Mesodermal cell (in vitro differentiated cells): Measurements from ENCODE around the gene FABP2.
"Not testable (repeated sequence)": the region's sequence is repeated elsewhere in the genome, so short reads cannot be mapped to it uniquely, and the experiment has no call there.

ENCODE experiments used
- H3K27ac ChIP-seq: 2 replicates; pipeline ENCODE4 v1.7.0; 2013; ENCODE audit warnings: mild to moderate bottlenecking, low read depth, low read length, moderate library complexity; ENCODE audit not compliant: severe bottlenecking
- H3K36me3 ChIP-seq: 2 replicates; pipeline ENCODE4 v1.7.1; 2013; ENCODE audit warnings: mild to moderate bottlenecking, low read length, moderate library complexity; ENCODE audit not compliant: control insufficient read depth, insufficient read depth
- H3K4me1 ChIP-seq: one replicate; pipeline ENCODE4 v1.7.1; 2013; ENCODE audit warnings: mild to moderate bottlenecking, low read length; ENCODE audit not compliant: insufficient read depth, control insufficient read depth, poor library complexity, severe bottlenecking
- H3K4me3 ChIP-seq: 2 replicates; pipeline ENCODE4 v1.7.0; 2013; ENCODE audit warnings: low read length, control low read depth, mild to moderate bottlenecking; ENCODE audit not compliant: insufficient read depth, poor library complexity, severe bottlenecking; ENCODE audit errors: extremely low read depth
- H3K9me3 ChIP-seq: 2 replicates; pipeline ENCODE4 v1.7.1; 2013; ENCODE audit warnings: mild to moderate bottlenecking, low read length, moderate library complexity; ENCODE audit not compliant: control insufficient read depth
- WGBS, 2 experiments: methylation state at CpG; one replicate each; pipeline ENCODE4 v1.1.5; 2013; ENCODE audit warnings: missing lambda C conversion rate in 2 of 2; ENCODE audit not compliant: insufficient coverage in 2 of 2; 5-methylcytosine and 5-hydroxymethylcytosine counted together

FABP2 gene

GRCh38 chr4:119348169-119348568, 26.2 kb upstream of the FABP2 start:
- H3K4me1 ChIP-seq, H3K4me3 ChIP-seq, H3K27ac ChIP-seq, H3K36me3 ChIP-seq, H3K9me3 ChIP-seq: not testable (repeated sequence)
- no CpG with 5 or more reads among the region's 1 CpG for WGBS, 2 experiments

GRCh38 chr4:119343293-119343692, 21.4 kb upstream of the FABP2 start:
- not testable (repeated sequence) for H3K9me3 ChIP-seq, H3K4me1 ChIP-seq, H3K4me3 ChIP-seq, H3K27ac ChIP-seq, H3K36me3 ChIP-seq
- no CpG with 5 or more reads among the region's 2 CpGs for WGBS, 2 experiments

DNA sequence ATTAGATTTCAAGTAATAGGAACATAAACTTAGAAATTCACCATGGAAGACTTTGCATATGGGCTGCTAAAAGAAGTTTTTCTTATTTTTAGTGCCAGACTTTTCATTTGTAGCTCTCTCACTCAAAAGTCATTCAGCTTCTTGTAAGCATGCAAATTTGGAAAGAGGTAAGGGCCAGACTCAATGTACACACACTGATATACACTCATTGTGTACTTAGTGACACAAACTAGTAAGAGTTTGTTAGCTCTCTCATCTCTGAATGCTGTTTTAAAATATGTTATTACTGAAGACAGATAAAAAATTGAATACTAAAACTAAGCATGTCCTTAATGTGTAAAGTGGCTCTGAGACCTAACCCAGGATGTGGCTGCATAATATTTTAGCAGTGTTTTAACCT, 18.0 kb upstream of the FABP2 start:
- not testable (repeated sequence) for H3K27ac ChIP-seq, H3K4me3 ChIP-seq, H3K36me3 ChIP-seq, H3K4me1 ChIP-seq, H3K9me3 ChIP-seq

GRCh38 chr4:119337010-119337409, 15.1 kb upstream of the FABP2 start:
- no peaks in the 10 kb centered on the region for H3K36me3 ChIP-seq
- no CpG with 5 or more reads among the region's 1 CpG for WGBS, 2 experiments
- no peaks in the 10 kb centered on the region for H3K4me1 ChIP-seq
- H3K4me3 ChIP-seq = no peak overlapping the region
- H3K9me3 ChIP-seq = no peaks in the 10 kb centered on the region
- no peak overlapping the region for H3K27ac ChIP-seq

DNA sequence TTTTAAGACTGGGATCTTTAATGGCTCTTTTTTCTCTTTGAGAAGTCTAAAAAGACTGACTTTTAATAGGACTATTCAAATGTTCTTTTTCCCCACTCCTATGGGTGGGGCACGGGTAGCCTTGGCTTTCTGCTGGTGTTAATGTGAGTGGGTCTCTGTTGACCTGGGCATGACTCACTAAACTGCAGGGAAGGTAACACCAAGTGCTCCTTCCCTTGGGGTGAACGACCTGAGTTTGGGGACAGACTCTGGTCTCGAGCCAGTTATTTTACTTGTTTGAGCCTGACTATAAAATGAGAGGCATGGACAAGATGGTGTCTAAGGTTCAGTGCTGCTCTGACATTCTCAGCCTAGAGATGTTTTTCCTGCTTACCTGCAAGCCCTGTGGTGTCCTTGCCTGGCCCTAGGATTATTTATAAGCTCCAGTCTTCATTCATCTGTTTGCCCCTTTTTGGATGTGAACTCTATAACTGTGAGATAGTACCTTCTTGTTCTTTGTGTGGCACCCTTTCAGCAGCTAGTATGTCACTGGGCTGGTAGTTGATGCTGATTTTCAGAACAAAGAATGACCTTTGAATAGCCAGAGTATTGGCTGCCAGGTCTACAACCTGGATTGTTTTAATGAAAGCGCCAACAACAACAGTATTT, 14.5 kb upstream of the FABP2 start:
- 75% methylated on average over 3 of the region's 4 CpGs; no CpG with 5 or more reads in 1 of the 2 experiments for WGBS, 2 experiments
- H3K4me3 ChIP-seq, H3K36me3 ChIP-seq, H3K27ac ChIP-seq, H3K9me3 ChIP-seq, H3K4me1 ChIP-seq: not testable (repeated sequence)

GRCh38 chr4:119329835-119330620, 8.1 kb upstream of the FABP2 start:
- 89 to 97% methylated on average over 1 to 2 of the region's 2 CpGs for WGBS, 2 experiments
- Histone ChIP-seq H3K27ac (no peak overlapping the region), H3K9me3 (no peaks in the 10 kb centered on the region), H3K36me3 (no peaks in the 10 kb centered on the region), H3K4me1 (no peaks in the 10 kb centered on the region), H3K4me3 (no peak overlapping the region)

GRCh38 chr4:119328695-119329094, 6.8 kb upstream of the FABP2 start:
- no peaks in the 10 kb centered on the region for H3K36me3 ChIP-seq
- no peaks in the 10 kb centered on the region for H3K9me3 ChIP-seq
- no peak overlapping the region for H3K27ac ChIP-seq
- no peak overlapping the region for H3K4me3 ChIP-seq
- 50 to 78% methylated on average over 1 of the region's 2 CpGs for WGBS, 2 experiments
- no peaks in the 10 kb centered on the region for H3K4me1 ChIP-seq

DNA sequence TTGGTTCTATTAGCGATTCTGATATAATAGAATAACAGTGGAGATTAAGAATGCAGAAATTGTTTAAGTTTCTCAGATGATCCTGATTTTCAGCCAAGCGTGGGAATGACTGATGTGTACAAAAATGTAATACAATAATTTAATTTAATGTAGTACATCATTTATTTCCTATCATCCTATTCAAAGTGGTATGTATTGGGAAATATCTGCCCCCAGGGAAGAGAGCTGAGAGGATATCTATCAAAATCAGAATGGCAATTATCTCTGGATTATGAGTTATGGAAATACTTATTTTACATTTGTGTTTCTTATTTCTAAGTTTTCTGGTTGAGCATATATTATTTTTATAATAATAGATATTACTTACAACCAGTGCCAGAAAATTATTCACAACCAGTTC, 3.9 kb downstream of the FABP2 start:
- H3K4me3 ChIP-seq = no peak overlapping the region
- H3K27ac ChIP-seq = no peak overlapping the region
- WGBS, 2 experiments = 100% methylated on average over 1 of the region's 2 CpGs

DNA sequence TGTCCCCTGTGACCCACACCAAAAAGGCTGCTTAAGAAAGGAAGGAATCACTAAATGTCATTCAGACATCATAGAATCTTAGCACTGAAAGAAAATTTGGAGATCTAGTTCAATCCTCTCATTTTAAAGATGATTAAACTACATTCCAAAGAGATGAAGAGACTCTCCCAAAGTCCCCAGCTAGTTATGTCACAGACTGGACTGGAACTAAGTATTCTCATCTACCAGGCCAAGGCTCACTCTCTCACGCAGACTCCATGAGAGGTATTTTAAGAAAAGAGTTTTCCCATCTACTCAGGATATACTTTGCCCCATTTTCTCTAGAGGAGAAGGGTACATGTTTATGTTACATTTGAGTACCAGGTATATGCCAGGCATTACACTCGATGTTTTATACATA, 6.9 kb downstream of the FABP2 start:
- Histone ChIP-seq H3K27ac (no peak overlapping the region), H3K4me3 (no peak overlapping the region), H3K4me1 (peaks cover 6% of the 10 kb centered on the region), H3K36me3 (no peaks in the 10 kb centered on the region), H3K9me3 (no peaks in the 10 kb centered on the region)
- no CpG with 5 or more reads among the region's 2 CpGs for WGBS, 2 experiments

More for the DNA sequence above, 3.9 kb downstream of the FABP2 start:
- Histone ChIP-seq H3K9me3 (no peaks in the 10 kb centered on the region), H3K4me1 (peaks cover 6% of the 10 kb centered on the region), H3K36me3 (no peaks in the 10 kb centered on the region)

DNA sequence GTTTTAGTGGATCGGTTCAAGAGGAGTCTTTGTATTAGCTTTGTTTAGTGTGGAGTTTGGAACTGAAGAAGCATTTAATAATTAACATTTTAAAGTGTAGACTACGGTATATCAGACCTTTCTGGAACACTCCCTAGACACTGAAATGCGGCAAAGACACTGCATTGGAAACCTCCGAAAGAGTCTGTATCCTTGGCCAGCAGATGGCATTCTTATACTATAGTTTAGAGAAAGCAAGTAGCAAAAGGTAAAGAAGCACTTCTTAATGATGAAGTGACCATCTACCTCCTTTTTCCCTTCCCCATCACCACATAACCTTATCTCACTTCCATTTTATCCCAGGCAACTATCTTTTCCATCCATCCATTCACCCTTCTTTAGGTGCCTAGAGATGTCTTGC, 7.6 kb downstream of the FABP2 start:
- WGBS, 2 experiments = no CpG with 5 or more reads among the region's 4 CpGs
- Histone ChIP-seq H3K4me1 (peaks cover 6% of the 10 kb centered on the region), H3K27ac (no peak overlapping the region), H3K9me3 (no peaks in the 10 kb centered on the region), H3K36me3 (no peaks in the 10 kb centered on the region), H3K4me3 (no peak overlapping the region)

GRCh38 chr4:119313237-119313636, 8.7 kb downstream of the FABP2 start:
- H3K4me1 ChIP-seq = peaks cover 6% of the 10 kb centered on the region

More at GRCh38 chr4:119313237-119313636, 8.7 kb downstream of the FABP2 start:
- no peaks in the 10 kb centered on the region for H3K36me3 ChIP-seq
- H3K4me3 ChIP-seq = no peak overlapping the region
- no peak overlapping the region for H3K27ac ChIP-seq
- H3K9me3 ChIP-seq = no peaks in the 10 kb centered on the region
